ENCODE data around the gene NRDC. TPM values are rescaled to one million over a fixed set of nuclear protein-coding genes. Genes with fewer than 3 reads are reported as not detected.

Gene NRDC
- total and polyA plus RNA-seq, 9 of the 15 experiments (the other 6 are each of a cell fraction or from before 2014, with no cell fraction given): 102 to 371 (median 201) TPM

DNA sequence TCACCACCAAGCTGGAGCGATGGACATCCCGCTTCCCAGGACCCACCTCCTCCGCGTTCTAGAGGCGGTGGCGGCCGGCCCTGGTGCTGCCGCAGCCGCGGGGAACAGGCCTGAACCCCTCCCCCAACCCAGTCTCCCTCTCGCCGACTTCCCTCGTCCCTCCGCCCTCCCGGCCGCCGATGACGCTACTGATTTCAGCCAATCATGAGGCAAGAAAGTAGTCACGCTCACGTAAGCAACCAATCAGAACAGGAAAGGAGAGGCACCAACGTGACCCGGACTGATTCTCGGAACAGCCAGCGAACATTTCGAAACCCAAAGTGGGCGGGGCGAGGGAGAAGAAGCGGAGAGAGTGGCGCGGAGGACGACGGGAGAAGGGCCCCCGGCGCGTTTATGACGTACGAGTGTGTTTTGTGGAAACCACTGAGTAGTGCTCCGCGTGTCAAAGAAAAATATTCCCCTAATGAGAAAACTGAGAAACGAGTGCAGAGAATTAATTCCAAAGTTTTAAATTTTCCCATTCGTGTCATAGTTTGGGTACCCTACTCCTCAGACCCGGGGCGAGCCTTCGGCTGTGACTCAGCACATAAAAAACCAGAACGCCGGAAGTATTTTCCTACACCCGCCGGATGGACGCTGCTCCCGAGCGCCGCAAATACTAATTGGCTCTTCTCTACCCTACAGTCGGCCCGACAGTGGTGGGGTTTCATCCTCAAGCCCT, at the start of gene NRDC (continued):
- peak; percentile 68 for TF ChIP-seq EGR1 (conservative IDR thresholded peaks at IDR 0.05)
- TF ChIP-seq MCM5 (IDR thresholded peaks at IDR 0.05; ENCODE audit: low read depth): no peak
- peak; percentile 90 for TF ChIP-seq SIN3B (IDR thresholded peaks at IDR 0.05; ENCODE audit: low read depth)
- no peak for TF ChIP-seq YBX1 (IDR thresholded peaks at IDR 0.05)
- TF ChIP-seq MCM3 (IDR thresholded peaks at IDR 0.05): no peak
- TF ChIP-seq STAT6 (CRISPR knock-in tag; IDR thresholded peaks at IDR 0.05): no peak
- TF ChIP-seq FOXK1 (CRISPR knock-in tag; IDR thresholded peaks at IDR 0.05; ENCODE audit: borderline replicate concordance): no peak
- TF ChIP-seq E2F1 (CRISPR knock-in tag; IDR thresholded peaks at IDR 0.05): no peak
- TF ChIP-seq, protein P1, sequence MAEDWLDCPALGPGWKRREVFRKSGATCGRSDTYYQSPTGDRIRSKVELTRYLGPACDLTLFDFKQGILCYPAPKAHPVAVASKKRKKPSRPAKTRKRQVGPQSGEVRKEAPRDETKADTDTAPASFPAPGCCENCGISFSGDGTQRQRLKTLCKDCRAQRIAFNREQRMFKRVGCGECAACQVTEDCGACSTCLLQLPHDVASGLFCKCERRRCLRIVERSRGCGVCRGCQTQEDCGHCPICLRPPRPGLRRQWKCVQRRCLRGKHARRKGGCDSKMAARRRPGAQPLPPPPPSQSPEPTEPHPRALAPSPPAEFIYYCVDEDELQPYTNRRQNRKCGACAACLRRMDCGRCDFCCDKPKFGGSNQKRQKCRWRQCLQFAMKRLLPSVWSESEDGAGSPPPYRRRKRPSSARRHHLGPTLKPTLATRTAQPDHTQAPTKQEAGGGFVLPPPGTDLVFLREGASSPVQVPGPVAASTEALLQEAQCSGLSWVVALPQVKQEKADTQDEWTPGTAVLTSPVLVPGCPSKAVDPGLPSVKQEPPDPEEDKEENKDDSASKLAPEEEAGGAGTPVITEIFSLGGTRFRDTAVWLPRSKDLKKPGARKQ (CRISPR knock-in tag; IDR thresholded peaks at IDR 0.05): no peak
- no peak for TF ChIP-seq DEAF1 (CRISPR knock-in tag; IDR thresholded peaks at IDR 0.05)
- no peak for TF ChIP-seq MCM2 (IDR thresholded peaks at IDR 0.05; ENCODE audit: low read depth)
- no peak for TF ChIP-seq SMARCC2 (IDR thresholded peaks at IDR 0.05; ENCODE audit: low read depth)
- peak; percentile 47 for TF ChIP-seq EP300 (IDR thresholded peaks at IDR 0.05; ENCODE audit: low read length)
- peak; percentile 77 for TF ChIP-seq CHAMP1 (IDR thresholded peaks at IDR 0.05)
- peak; percentile 4; the same call in 1 of the 2 replicates for TF ChIP-seq ZNF384 (IDR thresholded peaks at IDR 0.05; ENCODE audit: low read depth, low read length)
- TF ChIP-seq SPI1 (IDR thresholded peaks at IDR 0.05; ENCODE audit: borderline replicate concordance, low read depth, low read length): no peak
- TF ChIP-seq ZNF740 (CRISPR knock-in tag; IDR thresholded peaks at IDR 0.05): no peak
- no peak for TF ChIP-seq ZNF740 (tag; IDR thresholded peaks at IDR 0.05)
